Measurements from ENCODE around the gene PPM1H.
"Not testable (repeated sequence)": the region's sequence is repeated elsewhere in the genome, so short reads cannot be mapped to it uniquely, and the experiment has no call there.

PPM1H gene

DNA sequence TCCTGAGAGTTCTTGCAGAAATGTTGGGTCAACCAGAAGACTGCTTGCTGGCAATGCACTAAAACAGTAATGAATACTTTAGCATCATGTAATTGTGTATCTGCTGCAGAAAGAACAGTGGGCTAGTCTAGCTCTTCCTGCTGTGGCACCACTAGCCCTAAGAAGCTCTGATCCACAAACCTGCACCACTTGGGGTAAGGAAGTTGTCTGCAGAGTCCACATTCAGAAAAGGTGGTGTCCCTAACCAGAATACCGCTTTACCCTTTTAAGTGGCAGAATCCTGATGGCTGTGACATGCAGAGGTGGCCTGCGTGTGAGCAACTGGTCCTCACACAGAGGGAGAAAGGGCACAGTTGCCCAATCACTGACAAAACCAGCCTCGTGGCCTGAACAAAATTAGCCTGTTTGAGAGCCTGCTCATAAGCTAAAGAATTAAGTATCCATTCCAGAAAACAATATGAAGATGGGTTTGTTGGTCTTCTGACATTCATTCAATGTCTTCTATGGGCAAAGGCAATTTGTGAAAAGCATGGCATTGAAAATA, 165.8 kb downstream of the PPM1H start:
- Histone ChIP-seq H3K4me1 (ENCODE audit: insufficient read depth, low read length) (peaks cover 27% of the 10 kb centered on the region), H3K9ac (ENCODE audit: low read depth, low read length) (no peak overlapping the region), H3K36me3 (ENCODE audit: insufficient read depth, low read length) (no peaks in the 10 kb centered on the region; the same call in 1 of the 2 replicates), H3K9me3 (ENCODE audit: control insufficient read depth, insufficient read depth, low read length) (no peaks in the 10 kb centered on the region)

DNA sequence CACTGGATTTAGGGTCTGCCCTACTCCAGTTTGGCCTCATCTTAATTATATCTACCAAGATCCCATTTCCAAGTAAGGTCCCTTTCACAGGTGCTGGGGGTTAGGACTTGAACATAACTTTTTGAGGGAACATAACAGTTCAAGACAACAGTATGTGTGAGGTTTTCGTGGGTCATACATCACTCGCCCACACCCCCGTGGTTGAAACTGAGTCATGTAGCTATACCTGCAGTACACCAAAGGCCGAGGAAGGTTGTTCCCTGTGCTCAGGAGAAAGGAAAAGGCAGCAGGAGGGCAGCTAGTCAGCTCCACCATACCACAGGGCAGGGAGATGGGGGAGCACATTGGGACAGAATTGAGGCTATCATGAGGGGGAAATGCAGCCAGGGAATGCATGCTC, 167.0 kb downstream of the PPM1H start:
- no peaks in the 10 kb centered on the region; the same call in 1 of the 2 replicates for H3K36me3 ChIP-seq (ENCODE audit: insufficient read depth, low read length)
- H3K4me1 ChIP-seq (ENCODE audit: insufficient read depth, low read length) = peaks cover 27% of the 10 kb centered on the region
- no peak overlapping the region for H3K9ac ChIP-seq (ENCODE audit: low read depth, low read length)
- H3K9me3 ChIP-seq (ENCODE audit: control insufficient read depth, insufficient read depth, low read length) = no peaks in the 10 kb centered on the region

DNA sequence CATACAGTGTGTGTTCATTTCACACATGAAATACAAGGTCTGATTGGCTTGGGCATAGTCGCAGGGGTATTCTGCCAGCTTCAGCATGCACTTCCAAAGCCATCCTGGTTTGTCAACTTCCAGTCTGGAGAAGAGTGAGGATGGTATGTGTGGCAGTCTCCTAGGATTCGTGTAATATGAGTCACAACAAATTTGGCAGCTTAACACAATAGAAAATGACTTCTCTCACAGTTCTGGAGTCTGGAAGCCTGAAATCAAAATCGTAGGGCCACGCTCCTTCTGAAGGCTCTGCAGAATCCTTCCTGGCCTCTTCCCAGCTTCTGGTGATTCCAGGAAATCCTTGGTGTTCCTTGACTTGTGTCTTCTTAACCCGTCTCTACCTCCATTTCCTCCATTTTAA, 167.5 kb downstream of the PPM1H start:
- no peaks in the 10 kb centered on the region; the same call in 1 of the 2 replicates for H3K36me3 ChIP-seq (ENCODE audit: insufficient read depth, low read length)
- H3K4me1 ChIP-seq (ENCODE audit: insufficient read depth, low read length) = peaks cover 27% of the 10 kb centered on the region
- no peaks in the 10 kb centered on the region for H3K9me3 ChIP-seq (ENCODE audit: control insufficient read depth, insufficient read depth, low read length)
- H3K9ac ChIP-seq (ENCODE audit: low read depth, low read length) = no peak overlapping the region

DNA sequence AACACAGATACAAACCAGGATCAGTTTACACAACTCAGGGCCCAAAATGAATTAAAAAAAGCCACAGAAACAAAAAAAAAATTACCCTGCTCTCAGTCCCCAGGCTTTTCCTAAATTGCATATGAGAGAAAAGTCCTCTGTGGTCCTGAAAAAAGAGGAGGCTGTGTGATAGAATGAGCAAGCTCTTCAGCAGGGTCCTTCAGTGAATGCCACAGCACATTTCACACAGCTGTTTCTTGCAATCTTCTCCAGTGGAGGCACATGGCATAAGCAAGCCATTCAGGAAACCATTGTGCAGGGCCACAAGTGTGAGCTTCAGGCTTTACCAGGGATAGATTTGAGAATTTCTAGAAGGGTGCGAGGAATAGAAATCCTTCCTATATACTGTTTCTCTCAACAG, 168.5 kb downstream of the PPM1H start:
- Histone ChIP-seq H3K36me3 (ENCODE audit: insufficient read depth, low read length) (no peaks in the 10 kb centered on the region; the same call in 1 of the 2 replicates), H3K9ac (ENCODE audit: low read depth, low read length) (no peak overlapping the region), H3K4me1 (ENCODE audit: insufficient read depth, low read length) (peaks cover 21% of the 10 kb centered on the region), H3K9me3 (ENCODE audit: control insufficient read depth, insufficient read depth, low read length) (no peaks in the 10 kb centered on the region)

DNA sequence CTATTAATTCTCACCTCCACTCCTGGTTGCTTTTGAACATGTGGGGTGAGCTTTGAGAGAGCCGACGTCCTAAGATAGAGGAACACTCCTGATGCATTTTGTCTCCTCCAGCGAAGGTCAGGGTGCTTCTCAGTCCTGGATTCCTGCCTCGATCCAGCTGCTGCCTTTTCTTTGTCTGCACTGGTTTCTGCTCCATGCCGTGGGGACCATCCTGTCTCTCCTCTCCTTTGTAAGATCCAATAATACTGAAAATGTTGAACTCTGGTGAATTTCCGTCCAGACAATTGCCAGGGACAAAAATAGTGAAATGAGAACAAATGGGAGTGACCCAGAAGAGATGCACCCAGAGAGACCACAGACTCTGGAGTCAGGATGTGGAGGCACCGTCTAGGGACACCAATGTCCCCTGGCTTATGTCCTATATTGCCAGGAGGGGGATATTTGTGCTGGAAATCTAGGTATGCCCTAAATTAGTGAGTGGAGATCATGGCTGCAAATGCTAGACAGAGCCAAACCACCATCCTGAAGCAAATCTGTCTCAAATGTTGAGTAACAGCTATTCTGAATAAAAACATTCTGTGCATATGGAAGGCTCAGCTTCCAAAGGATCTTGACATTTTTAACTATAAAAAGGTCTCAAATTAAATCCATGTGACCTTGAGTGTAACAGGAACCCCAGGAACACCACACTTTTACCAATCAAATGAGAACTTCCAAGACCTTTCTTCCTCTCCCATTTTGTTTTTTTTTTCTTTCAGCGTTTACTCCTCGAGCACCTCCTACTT, 170.9 kb downstream of the PPM1H start:
- Histone ChIP-seq H3K4me1 (ENCODE audit: insufficient read depth, low read length) (no peaks in the 10 kb centered on the region), H3K36me3 (ENCODE audit: insufficient read depth, low read length) (no peaks in the 10 kb centered on the region; the same call in 1 of the 2 replicates), H3K9me3 (ENCODE audit: control insufficient read depth, insufficient read depth, low read length) (peaks cover 4% of the 10 kb centered on the region; the same call in 1 of the 2 replicates), H3K9ac (ENCODE audit: low read depth, low read length) (no peak overlapping the region)

DNA sequence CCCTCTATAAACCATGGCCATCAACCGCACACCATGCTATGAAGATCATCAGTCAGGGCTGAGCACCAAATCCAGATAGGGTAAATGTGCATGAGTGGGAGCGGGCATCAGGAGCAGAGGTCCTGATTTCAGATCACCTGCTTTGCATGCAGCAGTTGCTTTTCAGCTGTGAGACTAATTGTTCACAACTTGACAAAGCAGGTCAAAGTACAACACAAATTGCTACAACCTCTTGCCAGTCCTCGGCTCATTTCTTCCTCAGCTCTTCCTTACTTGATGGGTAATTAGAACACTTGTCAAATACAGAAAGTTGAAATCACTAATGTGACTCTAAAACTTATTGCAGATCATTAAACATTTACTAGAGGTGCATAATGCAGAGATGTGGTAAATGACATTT, 171.6 kb downstream of the PPM1H start:
- peaks cover 5% of the 10 kb centered on the region for H3K9me3 ChIP-seq (ENCODE audit: control insufficient read depth, insufficient read depth, low read length)
- H3K9ac ChIP-seq (ENCODE audit: low read depth, low read length) = no peak overlapping the region
- H3K4me1 ChIP-seq (ENCODE audit: insufficient read depth, low read length) = no peaks in the 10 kb centered on the region
- no peaks in the 10 kb centered on the region; the same call in 1 of the 2 replicates for H3K36me3 ChIP-seq (ENCODE audit: insufficient read depth, low read length)

DNA sequence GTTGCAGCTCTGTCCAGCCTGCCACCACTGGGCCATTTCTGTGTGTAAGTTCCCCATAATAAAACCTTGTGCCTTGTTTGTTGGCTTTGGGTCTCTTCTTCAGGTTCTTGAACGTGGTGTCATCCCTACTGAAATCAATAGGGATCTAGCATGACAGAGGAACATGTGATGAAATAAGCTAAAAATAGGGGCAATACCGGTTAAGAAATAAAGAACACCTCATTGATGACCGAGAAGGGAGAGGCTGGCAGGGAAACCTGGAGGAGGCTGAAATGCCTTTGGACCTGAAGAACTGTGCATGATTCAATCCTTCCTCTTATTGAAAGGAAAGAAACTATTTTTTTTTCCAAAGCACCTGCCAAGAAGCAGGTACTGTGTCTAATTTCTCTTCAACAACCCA, 172.3 kb downstream of the PPM1H start:
- Histone ChIP-seq H3K36me3 (ENCODE audit: insufficient read depth, low read length) (no peaks in the 10 kb centered on the region; the same call in 1 of the 2 replicates), H3K9ac (ENCODE audit: low read depth, low read length) (no peak overlapping the region), H3K9me3 (ENCODE audit: control insufficient read depth, insufficient read depth, low read length) (peaks cover 5% of the 10 kb centered on the region), H3K4me1 (ENCODE audit: insufficient read depth, low read length) (no peaks in the 10 kb centered on the region)

DNA sequence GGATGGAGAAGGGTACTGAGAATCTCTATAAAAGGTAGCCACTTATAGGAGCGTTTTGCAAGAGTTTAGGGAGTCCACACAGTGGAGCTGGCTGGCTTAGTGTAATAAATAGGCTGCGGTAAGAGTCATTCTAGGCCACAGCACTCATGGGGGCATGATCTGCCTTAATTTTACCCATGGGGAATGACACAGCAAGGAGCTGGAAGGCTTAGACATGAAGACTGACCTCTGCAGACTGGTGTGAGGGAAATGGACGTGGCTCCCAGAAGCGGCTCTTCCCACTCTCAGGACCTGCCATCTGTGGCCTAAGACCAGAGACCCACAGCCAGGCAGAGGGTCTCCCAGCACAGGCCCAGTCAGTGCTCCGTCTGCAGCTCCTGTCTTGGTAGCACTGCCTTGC, 173.3 kb downstream of the PPM1H start:
- Histone ChIP-seq H3K9me3 (ENCODE audit: control insufficient read depth, insufficient read depth, low read length) (peaks cover 5% of the 10 kb centered on the region), H3K36me3 (ENCODE audit: insufficient read depth, low read length) (no peaks in the 10 kb centered on the region; the same call in 1 of the 2 replicates), H3K9ac (ENCODE audit: low read depth, low read length) (no peak overlapping the region), H3K4me1 (ENCODE audit: insufficient read depth, low read length) (no peaks in the 10 kb centered on the region)

DNA sequence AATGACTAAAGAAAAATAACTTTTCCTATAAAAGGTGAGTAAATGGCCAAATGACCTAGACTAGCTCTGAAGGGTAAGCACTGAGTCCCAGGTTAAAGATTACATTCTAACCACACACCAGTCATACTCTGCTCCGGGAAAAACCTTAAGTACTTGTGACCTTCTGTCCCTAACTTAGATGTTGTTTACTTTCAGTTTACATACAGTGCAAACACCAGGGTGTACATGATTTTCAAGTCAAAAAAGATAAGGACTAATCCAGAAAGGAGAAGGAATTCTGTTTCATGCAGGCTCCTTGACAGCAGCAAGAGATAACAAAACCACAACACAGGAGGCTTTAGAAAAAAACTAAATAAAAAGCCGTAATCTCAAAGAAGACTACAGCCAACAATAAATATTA, 174.2 kb downstream of the PPM1H start:
- H3K4me1 ChIP-seq (ENCODE audit: insufficient read depth, low read length) = no peaks in the 10 kb centered on the region
- H3K36me3 ChIP-seq (ENCODE audit: insufficient read depth, low read length) = no peaks in the 10 kb centered on the region; the same call in 1 of the 2 replicates
- no peak overlapping the region for H3K9ac ChIP-seq (ENCODE audit: low read depth, low read length)
- peaks cover 5% of the 10 kb centered on the region for H3K9me3 ChIP-seq (ENCODE audit: control insufficient read depth, insufficient read depth, low read length)

DNA sequence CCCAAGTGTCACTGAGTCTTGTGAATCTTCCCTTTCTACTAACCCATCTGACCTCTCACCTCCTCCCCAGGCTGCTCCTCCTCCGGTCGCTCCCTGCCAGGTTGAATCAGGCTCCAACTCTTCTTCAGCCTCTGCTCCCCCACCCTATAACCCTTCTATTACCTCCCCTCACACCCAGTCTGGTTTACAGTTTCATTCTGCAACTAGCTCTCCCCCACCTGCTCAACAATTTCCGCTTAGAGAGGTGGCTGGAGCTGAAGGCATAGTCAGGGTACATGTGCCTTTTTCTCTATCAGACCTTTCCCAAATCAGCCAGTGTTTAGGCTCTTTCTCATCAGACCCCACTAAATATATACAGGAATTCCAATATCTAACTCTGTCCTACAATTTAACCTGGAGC, 174.6 kb downstream of the PPM1H start:
- not testable (repeated sequence) for H3K9me3 ChIP-seq (ENCODE audit: control insufficient read depth, insufficient read depth, low read length); H3K9ac ChIP-seq (ENCODE audit: low read depth, low read length); H3K36me3 ChIP-seq (ENCODE audit: insufficient read depth, low read length); H3K4me1 ChIP-seq (ENCODE audit: insufficient read depth, low read length)

DNA sequence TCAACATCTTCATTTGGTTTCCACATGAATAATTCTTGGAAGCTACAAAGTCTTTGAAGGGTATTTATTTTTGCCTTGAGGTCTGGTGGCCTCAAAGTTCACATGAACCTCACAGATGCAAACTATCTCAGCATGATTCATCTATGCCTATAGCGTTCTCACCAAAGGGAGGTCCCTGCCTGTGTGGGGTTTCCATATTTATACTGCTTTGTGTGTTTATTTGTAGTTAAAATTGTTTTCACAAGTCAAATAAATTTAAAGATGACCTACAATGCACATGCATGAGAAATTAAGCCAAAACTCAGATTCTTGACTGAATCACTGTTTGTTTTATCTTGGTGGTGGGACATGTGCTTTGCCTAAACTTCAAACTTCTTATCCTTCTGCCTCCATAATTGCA, 176.7 kb downstream of the PPM1H start:
- Histone ChIP-seq H3K4me1 (ENCODE audit: insufficient read depth, low read length) (no peaks in the 10 kb centered on the region), H3K9me3 (ENCODE audit: control insufficient read depth, insufficient read depth, low read length) (peaks cover 5% of the 10 kb centered on the region), H3K36me3 (ENCODE audit: insufficient read depth, low read length) (no peaks in the 10 kb centered on the region; the same call in 1 of the 2 replicates), H3K9ac (ENCODE audit: low read depth, low read length) (no peak overlapping the region)

DNA sequence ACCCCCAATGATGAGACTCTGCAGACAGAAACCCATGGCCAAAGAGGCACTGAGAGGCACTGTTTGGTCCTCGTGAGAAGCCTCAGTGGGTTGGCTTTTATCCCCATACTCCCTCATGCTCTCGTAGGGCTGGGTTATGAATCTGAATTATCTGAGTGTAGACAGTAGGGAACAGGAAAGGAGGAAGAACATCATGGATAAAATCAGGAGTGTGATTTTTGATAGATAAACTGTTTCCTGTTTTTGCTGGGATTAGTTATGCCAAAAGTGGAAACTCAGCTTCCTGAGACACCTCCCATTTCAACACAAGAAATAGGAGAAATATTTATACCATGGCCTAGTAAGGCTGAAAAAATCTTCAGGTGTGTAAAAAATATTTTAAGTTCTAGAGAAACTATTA, 177.9 kb downstream of the PPM1H start:
- Histone ChIP-seq H3K36me3 (ENCODE audit: insufficient read depth, low read length) (no peaks in the 10 kb centered on the region; the same call in 1 of the 2 replicates), H3K4me1 (ENCODE audit: insufficient read depth, low read length) (no peaks in the 10 kb centered on the region), H3K9ac (ENCODE audit: low read depth, low read length) (no peak overlapping the region), H3K9me3 (ENCODE audit: control insufficient read depth, insufficient read depth, low read length) (peaks cover 5% of the 10 kb centered on the region)

DNA sequence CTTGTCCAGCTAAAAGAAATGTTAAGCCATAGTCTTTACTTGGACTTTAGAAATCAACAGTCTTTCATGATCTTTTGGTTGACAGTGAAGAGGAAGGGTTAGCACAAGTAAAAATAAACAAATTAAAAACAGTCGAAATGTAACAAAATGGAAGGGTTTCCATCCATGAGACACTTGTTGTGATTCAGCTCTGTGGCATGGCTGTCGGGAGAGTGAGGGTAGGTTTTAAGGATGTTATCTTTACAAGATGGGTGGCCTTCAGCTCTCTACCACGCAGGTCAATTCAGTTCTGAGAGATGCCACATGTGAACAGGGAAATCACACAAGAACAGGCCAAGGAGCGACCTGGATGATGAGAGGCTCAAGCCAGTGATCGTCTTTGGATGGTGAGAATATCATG, 180.2 kb downstream of the PPM1H start:
- H3K36me3 ChIP-seq (ENCODE audit: insufficient read depth, low read length) = no peaks in the 10 kb centered on the region; the same call in 1 of the 2 replicates
- peaks cover 5% of the 10 kb centered on the region for H3K9me3 ChIP-seq (ENCODE audit: control insufficient read depth, insufficient read depth, low read length)
- peaks cover 10% of the 10 kb centered on the region; the same call in 1 of the 2 replicates for H3K4me1 ChIP-seq (ENCODE audit: insufficient read depth, low read length)
- no peak overlapping the region for H3K9ac ChIP-seq (ENCODE audit: low read depth, low read length)

DNA sequence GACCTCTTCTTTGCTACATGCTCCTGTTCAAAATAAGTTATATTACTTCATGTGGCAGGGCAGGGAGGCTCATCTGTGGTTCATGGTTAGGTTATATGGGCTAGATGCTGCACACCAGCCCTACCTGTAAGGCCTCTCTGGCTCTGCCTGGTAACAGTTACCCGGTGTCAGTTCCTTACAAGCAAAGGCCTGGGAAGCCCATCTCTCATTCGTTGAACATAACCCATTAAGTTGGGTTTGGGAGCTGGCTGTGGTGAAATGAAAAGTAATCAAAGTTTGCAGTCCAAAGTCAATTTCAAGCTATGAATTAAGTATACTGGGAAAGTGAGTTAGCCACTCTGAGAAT, 183.2 kb downstream of the PPM1H start:
- no peaks in the 10 kb centered on the region for H3K36me3 ChIP-seq (ENCODE audit: insufficient read depth, low read length)
- peaks cover 10% of the 10 kb centered on the region; the same call in 1 of the 2 replicates for H3K4me1 ChIP-seq (ENCODE audit: insufficient read depth, low read length)
- no peaks in the 10 kb centered on the region for H3K9me3 ChIP-seq (ENCODE audit: control insufficient read depth, insufficient read depth, low read length)
- H3K9ac ChIP-seq (ENCODE audit: low read depth, low read length) = no peak overlapping the region
